Panc1 (cell line): Measurements from ENCODE around the gene CHMP6. TPM values are rescaled to one million over a fixed set of nuclear protein-coding genes. Genes with fewer than 3 reads are reported as not detected.

Experiments used
- ATAC-seq: fragments of 200-7000 bp; cut with Tn5 transposase; 2 replicates; pipeline ENCODE4 v1.9.1; 2020; ENCODE audit warnings: mild to moderate bottlenecking, moderate library complexity
- BruUV-seq: library from RNA; stranded (reverse); fragments of 400-500 nt; replicated peaks from 2 replicates; lab custom pipeline; 2021; lab: Mats Ljungman, UMichigan
- CTCF ChIA-PET: fragments of 300-600 bp; sonication (Branson Sonifier 250); formaldehyde crosslinking; loops from one replicate; lab custom pipeline; 2022; ENCODE audit warnings: antibody characterized with exemption; lab: Charles Lee
- POLR2A ChIA-PET: fragments of 300-600 bp; sonication (Branson Sonifier 250); formaldehyde crosslinking; loops from one replicate; lab custom pipeline; 2022; ENCODE audit warnings: antibody characterized with exemption; lab: Charles Lee
- DNase-seq: peaks from one replicate; pipeline ENCODE4 v3.0.0-alpha.2; 2010; ENCODE audit warnings: low read depth, low spot score
- H3K27ac ChIP-seq: 2 replicates; pipeline ENCODE4 v1.5.1; 2011; ENCODE audit warnings: mild to moderate bottlenecking, low read length, inconsistent platforms
- H3K27me3 ChIP-seq: fragments of 200-500 bp; sonication (Bioruptor generic); 2 replicates; pipeline ENCODE4 v1.6.0; 2014; ENCODE audit warnings: low read length, inconsistent platforms; ENCODE audit not compliant: control insufficient read depth, insufficient read depth
- H3K36me3 ChIP-seq: fragments of 200-500 bp; sonication (Bioruptor generic); 2 replicates; pipeline ENCODE4 v1.5.1; 2014; ENCODE audit warnings: inconsistent platforms, mild to moderate bottlenecking, low read length, moderate library complexity; ENCODE audit not compliant: control insufficient read depth, insufficient read depth
- H3K4me1 ChIP-seq: 2 replicates; pipeline ENCODE4 v1.5.1; 2011; ENCODE audit warnings: inconsistent platforms, mild to moderate bottlenecking, low read length, moderate library complexity; ENCODE audit not compliant: control insufficient read depth, insufficient read depth
- H3K4me3 ChIP-seq, 2 experiments: 2 replicates each; pipeline ENCODE4 v1.5.1; 2011 to 2012; ENCODE audit warnings: low read depth in 2 of 2, low read length in 2 of 2, mild to moderate bottlenecking in 2 of 2, inconsistent platforms in 1 of 2, moderate library complexity in 1 of 2
- H3K9me3 ChIP-seq: fragments of 200-500 bp; sonication (Bioruptor generic); 2 replicates; pipeline ENCODE4 v1.5.1; 2014; ENCODE audit warnings: low read depth, mild to moderate bottlenecking, inconsistent platforms, low read length, moderate library complexity; ENCODE audit not compliant: control insufficient read depth, insufficient read depth
- POLR2AphosphoS5 ChIP-seq: IDR thresholded peaks from 2 replicates; pipeline ENCODE4 v1.6.1; 2012; ENCODE audit warnings: mild to moderate bottlenecking, low read depth, low read length, moderate library complexity
- SIN3A ChIP-seq: IDR thresholded peaks from 2 replicates; pipeline ENCODE4 v1.6.1; 2012; ENCODE audit warnings: low read depth, mild to moderate bottlenecking, low read length, moderate library complexity, borderline replicate concordance; ENCODE audit not compliant: insufficient read depth
- TCF7L2 ChIP-seq: IDR thresholded peaks from 2 replicates; pipeline ENCODE4 v1.6.1; 2011; ENCODE audit warnings: mild to moderate bottlenecking, low read depth, low read length, inconsistent platforms
- in situ Hi-C: cut with HindIII; loops from 2 replicates; pipeline ENCODE4 v1.10.0; 2016; ENCODE audit warnings: low sequenced_read_pairs, low pct_unique_long_range_greater_than_20kb
- intact Hi-C: fragments of 100-400 bp; cut with micrococcal nuclease; formaldehyde crosslinking; loops from one replicate; pipeline ENCODE4 v1.10.0; 2022; ENCODE audit not compliant: unreplicated experiment
- total RNA-seq: library from RNA; stranded (reverse); gene quantifications from one replicate; pipeline ENCODE4 v1.2.1, GENCODE V29; 2021; ENCODE audit not compliant: unreplicated experiment
- TF ChIP-seq, protein P1 (sequence below), 2 experiments: IDR thresholded peaks; 2 replicates each; pipeline ENCODE4 v1.6.1; 2011 to 2012; ENCODE audit warnings: low read depth in 2 of 2, control low read depth in 1 of 2, low read length in 1 of 2, mild to moderate bottlenecking in 1 of 2, moderate library complexity in 1 of 2; ENCODE audit not compliant: insufficient read depth in 1 of 2
- TF ChIP-seq, protein P2 (sequence below): fragments of 450-650 bp; IDR thresholded peaks from 2 replicates; pipeline ENCODE4 v1.5.1; 2017; ENCODE audit warnings: mild to moderate bottlenecking

The CHMP6 gene
- total RNA-seq, 1 experiment from 2014 or later = 43.7 TPM

DNA sequence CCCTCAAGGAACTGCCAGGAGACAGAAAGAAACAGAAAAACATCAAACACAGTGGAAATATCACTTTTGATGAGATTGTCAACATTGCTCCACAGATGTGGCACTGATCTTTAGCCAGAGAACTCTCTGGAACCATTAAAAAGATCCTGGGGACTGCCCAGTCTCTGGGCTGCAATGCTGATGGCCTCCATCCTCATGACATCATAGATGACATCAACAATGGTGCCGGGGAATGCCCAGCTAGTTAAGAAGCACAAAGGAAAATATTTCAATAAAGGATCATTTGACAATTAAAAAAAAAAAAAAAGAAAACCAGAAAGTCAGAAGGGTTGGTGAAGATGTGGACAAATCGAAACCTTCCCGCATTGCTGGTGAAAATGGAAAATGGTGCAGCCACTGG is 14.9 kb upstream of the CHMP6 start:
- Histone ChIP-seq H3K27me3 (no peaks in the 10 kb centered on the region), H3K4me3 (no peak overlapping the region), H3K27ac (no peak overlapping the region), H3K9me3 (no peaks in the 10 kb centered on the region), H3K4me1 (no peaks in the 10 kb centered on the region), H3K36me3 (no peaks in the 10 kb centered on the region)
- TF ChIP-seq, protein P1, sequence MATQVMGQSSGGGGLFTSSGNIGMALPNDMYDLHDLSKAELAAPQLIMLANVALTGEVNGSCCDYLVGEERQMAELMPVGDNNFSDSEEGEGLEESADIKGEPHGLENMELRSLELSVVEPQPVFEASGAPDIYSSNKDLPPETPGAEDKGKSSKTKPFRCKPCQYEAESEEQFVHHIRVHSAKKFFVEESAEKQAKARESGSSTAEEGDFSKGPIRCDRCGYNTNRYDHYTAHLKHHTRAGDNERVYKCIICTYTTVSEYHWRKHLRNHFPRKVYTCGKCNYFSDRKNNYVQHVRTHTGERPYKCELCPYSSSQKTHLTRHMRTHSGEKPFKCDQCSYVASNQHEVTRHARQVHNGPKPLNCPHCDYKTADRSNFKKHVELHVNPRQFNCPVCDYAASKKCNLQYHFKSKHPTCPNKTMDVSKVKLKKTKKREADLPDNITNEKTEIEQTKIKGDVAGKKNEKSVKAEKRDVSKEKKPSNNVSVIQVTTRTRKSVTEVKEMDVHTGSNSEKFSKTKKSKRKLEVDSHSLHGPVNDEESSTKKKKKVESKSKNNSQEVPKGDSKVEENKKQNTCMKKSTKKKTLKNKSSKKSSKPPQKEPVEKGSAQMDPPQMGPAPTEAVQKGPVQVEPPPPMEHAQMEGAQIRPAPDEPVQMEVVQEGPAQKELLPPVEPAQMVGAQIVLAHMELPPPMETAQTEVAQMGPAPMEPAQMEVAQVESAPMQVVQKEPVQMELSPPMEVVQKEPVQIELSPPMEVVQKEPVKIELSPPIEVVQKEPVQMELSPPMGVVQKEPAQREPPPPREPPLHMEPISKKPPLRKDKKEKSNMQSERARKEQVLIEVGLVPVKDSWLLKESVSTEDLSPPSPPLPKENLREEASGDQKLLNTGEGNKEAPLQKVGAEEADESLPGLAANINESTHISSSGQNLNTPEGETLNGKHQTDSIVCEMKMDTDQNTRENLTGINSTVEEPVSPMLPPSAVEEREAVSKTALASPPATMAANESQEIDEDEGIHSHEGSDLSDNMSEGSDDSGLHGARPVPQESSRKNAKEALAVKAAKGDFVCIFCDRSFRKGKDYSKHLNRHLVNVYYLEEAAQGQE (IDR thresholded peaks at IDR 0.05; ENCODE audit: insufficient read depth in 1 of 2, low read depth in 2 of 2, low read length in 1 of 2) = no peak
- no peak for TF ChIP-seq SIN3A
- TF ChIP-seq TCF7L2 = no peak
- TF ChIP-seq, protein P2, sequence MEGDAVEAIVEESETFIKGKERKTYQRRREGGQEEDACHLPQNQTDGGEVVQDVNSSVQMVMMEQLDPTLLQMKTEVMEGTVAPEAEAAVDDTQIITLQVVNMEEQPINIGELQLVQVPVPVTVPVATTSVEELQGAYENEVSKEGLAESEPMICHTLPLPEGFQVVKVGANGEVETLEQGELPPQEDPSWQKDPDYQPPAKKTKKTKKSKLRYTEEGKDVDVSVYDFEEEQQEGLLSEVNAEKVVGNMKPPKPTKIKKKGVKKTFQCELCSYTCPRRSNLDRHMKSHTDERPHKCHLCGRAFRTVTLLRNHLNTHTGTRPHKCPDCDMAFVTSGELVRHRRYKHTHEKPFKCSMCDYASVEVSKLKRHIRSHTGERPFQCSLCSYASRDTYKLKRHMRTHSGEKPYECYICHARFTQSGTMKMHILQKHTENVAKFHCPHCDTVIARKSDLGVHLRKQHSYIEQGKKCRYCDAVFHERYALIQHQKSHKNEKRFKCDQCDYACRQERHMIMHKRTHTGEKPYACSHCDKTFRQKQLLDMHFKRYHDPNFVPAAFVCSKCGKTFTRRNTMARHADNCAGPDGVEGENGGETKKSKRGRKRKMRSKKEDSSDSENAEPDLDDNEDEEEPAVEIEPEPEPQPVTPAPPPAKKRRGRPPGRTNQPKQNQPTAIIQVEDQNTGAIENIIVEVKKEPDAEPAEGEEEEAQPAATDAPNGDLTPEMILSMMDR = no peak
- no peak for TF ChIP-seq POLR2AphosphoS5
- in situ Hi-C loops = no loop called here
- ChIA-PET POLR2A (no interaction called here), CTCF (no interaction called here)
- no TSS peak for BruUV-seq
- no peak for DNase-seq
- no peak for ATAC-seq
- intact Hi-C loops = no loop called here

DNA sequence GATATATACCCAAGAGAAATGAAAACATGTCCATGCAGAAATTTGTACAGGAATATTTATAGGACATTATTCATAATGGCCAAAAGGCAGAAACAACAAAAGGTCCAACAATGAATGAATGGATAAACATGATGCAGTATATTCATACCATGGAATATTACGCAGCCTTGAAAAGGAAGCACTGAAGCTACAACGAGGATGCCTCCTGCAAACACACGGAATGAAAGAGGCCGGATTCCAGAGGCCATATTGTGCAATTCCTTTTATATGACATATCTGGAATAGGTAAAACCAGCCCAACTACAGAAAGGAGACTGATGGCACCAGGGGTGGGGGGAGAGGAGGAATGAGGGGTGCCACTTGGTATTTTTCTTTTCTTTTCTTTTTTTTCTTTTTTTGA is 14.5 kb upstream of the CHMP6 start:
- intact Hi-C loops = no loop called here
- ChIA-PET CTCF (no interaction called here), POLR2A (no interaction called here)
- Histone ChIP-seq H3K27ac (no peak overlapping the region), H3K27me3 (no peaks in the 10 kb centered on the region), H3K9me3 (no peaks in the 10 kb centered on the region), H3K4me1 (no peaks in the 10 kb centered on the region), H3K36me3 (no peaks in the 10 kb centered on the region), H3K4me3 (no peak overlapping the region)
- ATAC-seq = no peak
- no peak for TF ChIP-seq POLR2AphosphoS5
- TF ChIP-seq SIN3A = no peak
- no peak for TF ChIP-seq TCF7L2
- TF ChIP-seq, protein P1 (IDR thresholded peaks at IDR 0.05; ENCODE audit: insufficient read depth in 1 of 2, low read depth in 2 of 2, low read length in 1 of 2) = no peak
- no peak for DNase-seq
- BruUV-seq = no TSS peak
- in situ Hi-C loops = no loop called here
